ENCODE measurements around the gene TSKU.

DNA sequence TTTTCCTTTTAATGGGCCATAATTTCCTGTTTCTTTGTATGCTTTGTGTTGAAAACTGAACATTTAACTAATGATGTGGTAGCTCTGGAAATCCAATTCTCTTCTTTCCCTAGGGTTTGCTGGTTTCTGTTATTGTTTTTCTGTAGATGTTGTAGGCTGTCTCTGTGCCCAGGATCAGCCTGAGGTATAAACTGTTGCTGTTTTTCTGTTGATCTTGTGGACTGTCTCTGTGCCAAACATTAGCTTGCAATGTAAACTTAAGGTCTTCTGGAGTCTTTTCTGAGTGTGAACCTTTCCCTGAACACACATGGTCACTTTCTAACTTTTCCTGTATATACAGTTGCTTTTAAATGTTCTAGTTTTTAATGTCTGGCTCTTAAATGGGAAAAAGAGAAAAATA, 5.9 kb upstream of the TSKU start:
- TF ChIP-seq, protein P1, sequence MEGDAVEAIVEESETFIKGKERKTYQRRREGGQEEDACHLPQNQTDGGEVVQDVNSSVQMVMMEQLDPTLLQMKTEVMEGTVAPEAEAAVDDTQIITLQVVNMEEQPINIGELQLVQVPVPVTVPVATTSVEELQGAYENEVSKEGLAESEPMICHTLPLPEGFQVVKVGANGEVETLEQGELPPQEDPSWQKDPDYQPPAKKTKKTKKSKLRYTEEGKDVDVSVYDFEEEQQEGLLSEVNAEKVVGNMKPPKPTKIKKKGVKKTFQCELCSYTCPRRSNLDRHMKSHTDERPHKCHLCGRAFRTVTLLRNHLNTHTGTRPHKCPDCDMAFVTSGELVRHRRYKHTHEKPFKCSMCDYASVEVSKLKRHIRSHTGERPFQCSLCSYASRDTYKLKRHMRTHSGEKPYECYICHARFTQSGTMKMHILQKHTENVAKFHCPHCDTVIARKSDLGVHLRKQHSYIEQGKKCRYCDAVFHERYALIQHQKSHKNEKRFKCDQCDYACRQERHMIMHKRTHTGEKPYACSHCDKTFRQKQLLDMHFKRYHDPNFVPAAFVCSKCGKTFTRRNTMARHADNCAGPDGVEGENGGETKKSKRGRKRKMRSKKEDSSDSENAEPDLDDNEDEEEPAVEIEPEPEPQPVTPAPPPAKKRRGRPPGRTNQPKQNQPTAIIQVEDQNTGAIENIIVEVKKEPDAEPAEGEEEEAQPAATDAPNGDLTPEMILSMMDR (IDR thresholded peaks at IDR 0.05; ENCODE audit: insufficient read depth, low read length) = no peak
- TF ChIP-seq POLR2AphosphoS5 (IDR thresholded peaks at IDR 0.05; ENCODE audit: low read depth) (no peak), REST (IDR thresholded peaks at IDR 0.05; ENCODE audit: insufficient replicate concordance, low read depth) (no peak)
